ENCODE measurements around the gene COL26A1.
"Not testable (repeated sequence)": the region's sequence is repeated elsewhere in the genome, so short reads cannot be mapped to it uniquely, and the experiment has no call there.

The COL26A1 gene

DNA sequence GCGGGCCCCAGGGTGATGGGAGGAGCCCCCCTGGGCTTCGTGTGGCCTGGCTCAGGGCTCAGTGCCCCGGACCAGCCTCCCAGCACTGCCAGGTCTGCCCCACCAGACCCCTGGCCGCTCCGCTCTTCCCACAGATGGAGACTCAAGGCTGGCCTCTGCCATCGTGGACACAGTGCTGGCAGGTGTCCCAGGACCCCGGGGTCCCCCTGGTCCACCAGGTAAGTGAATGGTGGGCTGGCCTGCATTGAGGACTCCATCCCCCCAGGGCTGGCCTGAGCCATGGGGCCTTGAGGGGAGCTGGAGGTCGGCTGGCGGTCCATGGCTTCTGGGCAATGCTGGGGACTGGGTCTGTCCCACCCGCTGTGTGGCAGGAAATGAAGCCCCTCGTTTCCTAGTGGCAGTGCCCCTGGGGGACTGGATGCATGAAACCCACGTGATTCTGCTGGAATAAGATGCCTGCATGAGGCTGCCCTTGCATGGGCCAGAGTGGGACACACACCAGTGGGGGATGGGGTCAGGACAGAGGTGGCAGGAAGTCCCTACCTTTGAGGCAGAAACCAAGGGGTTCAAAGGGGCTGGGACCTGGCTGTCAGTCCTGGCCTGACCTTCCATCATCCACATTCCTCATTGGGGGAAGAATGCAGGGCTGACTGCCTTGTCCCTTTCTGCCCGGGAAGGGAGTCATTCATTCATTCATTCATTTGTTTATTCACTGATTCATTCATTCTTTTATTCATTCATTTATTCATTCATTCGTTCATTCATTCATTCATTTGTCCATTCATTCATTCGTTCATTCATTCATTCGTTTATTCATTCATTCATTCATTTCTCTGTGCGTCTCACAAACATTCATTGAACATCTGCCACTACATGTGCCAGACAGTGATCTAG is 184.6 kb downstream of the COL26A1 start:
- in situ Hi-C loops (cut with MboI; ENCODE audit: low sequenced_read_pairs): no loop called here

DNA sequence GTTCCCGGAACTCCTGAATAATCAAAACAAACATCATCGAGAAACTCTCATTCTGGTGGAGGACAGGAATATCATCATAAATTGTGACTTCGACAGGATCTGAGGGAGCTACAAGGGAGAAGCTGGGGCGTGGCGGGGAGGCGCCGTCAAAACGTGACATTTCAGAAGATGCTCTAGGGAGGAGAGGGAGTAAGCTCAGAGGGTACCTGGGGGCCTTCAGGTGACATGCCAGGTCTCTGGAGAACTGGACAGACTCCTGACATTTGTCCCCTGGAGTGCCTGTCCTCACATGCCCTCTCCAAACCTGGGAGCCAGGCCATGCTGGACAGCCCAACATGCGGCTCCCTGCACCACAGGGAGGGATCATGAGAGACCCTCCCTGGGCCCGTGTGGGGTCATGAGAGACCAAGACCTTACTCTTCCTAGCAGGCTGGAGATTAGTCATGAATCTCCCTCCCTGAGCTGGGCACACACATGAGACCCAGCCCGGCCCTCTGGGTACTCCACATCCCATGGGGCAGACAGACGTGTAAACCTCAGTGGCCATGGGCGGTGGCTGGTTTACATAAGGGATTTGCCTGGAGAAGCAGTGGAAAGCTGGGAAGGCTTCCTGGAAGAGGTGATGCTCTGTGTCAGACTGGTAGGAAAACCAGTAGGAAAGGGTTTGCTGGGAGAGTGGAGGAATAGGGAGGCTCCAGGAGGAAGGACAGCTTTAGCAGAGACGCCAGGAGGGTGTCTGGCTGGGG is 185.4 kb downstream of the COL26A1 start:
- in situ Hi-C loops (cut with MboI; ENCODE audit: low sequenced_read_pairs): no loop called here

DNA sequence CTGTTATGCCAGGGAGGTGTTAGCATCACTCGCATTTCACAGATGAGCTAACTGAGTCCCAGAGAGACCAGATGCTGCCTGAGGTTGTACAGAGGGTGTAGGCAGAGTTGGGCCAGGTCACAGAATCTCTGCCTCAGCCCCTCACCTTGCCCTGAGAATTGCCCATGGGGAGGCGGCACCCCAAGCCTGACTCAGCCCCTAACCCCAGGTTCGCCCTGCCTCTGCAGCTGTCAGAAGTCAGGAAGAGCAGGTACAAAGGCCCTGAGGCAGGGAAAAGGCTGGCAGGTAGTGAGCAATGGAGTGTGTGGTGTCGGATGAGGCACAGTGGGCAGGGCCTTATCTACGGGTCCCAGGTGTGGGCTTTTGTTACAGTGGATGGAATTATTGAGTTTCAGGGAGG is 187.1 kb downstream of the COL26A1 start:
- in situ Hi-C loops (cut with MboI; ENCODE audit: low sequenced_read_pairs): no loop called here

DNA sequence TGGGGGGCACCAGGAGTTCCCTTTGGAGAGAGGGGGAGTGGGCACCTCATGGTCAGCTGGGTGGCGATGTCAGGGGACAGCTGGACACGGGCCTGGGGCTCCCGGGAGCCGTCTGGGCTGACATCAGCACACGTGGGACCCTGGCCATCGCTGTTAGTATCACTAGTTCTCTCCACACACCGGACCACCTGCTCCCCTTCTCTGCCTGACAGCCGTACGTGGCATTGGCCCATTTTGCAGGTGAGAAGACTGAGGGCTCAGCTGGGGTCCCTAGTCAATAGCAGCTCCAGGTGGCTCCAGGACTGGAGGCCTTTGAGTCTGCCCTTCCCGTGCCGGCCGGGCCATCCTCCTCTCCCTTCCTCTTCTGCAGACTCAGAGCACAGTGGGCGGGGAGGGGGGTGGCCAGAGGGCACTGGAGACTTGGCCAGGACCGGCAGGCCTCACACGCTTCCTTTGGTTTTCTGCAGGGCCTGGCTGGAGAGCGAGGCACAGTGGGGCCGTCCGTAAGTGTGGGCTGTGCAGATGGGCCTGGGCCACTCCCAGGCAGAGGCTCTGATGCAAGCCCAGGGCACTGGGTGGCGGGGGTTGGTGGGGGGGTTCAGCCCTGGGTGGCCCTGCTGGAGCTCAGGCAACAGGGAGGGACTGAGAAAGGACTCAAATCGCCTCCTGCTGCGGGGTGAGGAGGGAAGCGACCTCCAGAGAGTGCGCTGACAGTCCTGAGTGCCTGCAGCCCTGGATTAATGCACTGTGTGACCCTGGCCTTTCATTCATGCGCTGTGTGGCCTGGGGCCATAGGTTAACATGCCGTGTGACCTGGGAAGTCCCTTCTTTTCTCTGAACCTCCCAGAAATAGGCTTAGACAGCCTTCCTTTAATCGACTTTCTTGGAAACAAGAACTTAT is 188.2 kb downstream of the COL26A1 start:
- in situ Hi-C loops (cut with MboI; ENCODE audit: low sequenced_read_pairs): no loop called here

DNA sequence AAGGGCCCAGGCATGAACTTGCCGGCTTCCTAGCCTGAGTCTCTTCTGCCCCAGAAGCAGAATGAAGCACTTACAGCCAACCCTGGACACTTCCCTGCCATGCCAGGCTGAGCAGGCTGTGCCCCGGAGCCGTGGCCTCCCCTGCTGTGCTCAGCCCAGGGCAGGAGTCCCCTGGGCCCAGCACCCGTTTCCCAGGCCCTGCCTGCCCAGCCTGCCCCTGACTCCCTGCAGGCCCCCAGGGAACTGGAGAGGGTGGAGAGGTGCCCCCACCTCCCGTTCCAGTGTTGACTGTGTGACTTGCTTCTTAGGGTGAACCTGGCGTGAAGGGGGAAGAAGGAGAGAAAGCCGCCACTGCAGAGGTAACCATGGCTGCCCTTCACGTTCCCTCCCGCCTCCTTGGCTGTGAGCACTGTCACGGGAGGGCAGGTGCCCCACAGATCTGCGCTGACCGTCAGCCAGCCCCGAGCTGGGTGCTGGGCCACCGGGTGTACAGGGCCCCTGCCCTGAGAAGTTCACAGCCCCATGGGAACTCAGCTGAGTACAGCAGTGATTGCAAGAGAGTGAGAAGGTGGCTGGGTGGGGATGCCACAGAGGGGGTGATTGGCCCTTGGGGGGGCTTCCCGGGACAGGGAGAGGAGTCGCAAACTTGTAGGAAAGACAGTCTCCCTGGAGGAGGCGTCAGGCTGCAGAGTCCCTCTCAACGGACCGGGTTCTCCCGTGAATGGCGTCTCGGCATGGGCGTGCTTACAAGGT is 190.5 kb downstream of the COL26A1 start:
- in situ Hi-C loops (cut with MboI; ENCODE audit: low sequenced_read_pairs): no loop called here

DNA sequence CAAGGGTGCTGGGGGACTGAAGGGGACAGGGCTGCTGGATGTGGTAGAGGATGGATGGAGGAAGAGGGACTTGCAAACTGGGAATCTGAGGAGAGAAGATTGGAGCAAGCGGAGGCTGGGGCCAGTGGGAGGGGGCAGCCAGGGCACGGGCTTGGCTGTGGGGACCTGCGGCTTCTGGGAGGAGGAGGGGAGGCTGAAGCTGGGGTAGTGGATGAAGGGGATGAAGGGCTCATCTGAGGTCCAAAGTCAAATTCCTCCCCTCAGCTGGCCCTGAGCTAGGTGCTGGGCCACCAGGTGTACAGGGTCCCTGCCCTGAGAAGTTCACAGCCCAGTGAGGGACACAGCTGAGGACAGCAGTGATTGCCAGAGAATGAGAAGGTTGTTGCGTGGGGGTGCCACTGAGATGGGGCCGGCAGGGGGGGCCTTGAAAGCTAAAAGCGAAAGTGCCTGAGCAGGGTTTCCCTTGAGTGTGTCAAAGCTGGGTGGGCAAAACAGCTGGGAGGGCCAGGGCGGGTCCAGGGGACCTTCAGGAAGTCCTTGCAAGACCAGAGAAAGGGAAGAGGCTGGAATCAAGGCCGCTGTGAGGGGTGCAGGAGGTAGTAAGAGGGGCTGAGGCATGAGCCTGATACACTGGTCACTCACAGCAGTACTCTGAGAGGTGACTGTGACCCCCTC is 191.2 kb downstream of the COL26A1 start:
- in situ Hi-C loops (cut with MboI; ENCODE audit: low sequenced_read_pairs): no loop called here

DNA sequence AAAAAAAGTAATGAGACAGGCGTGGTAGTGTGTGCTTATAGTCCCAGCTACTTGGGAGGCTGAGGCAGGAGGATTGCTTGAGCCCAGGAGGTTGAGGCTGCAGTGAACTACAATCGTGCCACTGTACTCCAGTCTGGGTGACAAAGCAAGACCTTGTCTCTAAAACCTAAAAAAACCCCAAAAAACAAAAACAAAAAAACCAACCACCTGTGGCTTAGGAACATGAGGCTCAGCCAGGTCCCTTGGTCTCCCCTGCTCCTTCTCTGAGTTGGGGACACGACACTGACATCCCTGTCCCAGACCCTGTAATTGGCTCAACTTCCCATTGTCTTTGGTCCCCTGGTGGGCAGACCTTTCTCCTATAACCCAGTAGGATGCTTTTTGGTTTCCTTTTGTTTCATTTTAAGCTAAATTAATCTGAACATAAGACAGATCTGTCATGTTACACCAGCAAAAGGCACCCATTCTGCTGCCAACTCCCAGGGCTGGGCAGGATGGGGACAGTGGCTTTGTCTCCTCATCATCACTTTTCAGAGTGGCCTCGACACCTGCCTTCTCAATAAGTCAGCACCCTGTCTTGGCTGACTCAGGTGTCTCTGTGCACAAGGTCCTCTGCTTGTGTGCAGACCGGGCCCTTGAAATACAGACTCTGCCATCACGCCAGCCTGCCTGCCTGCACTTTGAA is 192.1 kb downstream of the COL26A1 start:
- in situ Hi-C loops (cut with MboI; ENCODE audit: low sequenced_read_pairs): no loop called here

DNA sequence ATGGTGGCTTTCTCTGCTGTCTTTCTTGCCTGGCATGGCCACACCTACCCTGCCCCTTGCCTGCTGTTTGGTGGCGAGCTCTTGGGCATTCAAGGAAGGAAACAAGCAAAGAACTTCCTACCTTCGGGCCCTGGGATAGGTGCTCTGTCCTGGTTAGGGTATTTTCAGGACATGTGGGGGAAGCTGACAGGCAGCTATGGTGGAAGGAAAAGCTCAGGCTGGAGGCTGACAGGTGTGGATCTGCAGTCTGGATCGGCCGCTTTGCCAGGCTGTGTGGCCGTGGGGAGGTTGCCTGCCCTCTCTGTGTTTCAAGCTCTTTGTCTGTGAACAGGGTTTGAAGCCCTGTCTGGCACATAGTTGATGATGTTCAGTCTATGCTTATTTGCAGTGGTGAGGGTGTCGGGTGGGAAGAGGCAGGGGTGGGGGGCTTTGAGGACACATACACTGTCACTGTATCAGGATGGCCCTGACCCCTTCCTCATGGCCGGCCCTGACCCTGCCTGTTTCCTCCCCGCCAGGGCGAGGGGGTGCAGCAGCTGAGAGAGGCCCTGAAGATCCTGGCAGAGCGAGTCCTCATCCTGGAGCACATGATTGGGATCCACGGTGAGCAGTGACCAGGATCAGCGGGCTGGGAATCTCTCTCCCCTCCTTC is 192.7 kb downstream of the COL26A1 start:
- in situ Hi-C loops (cut with MboI; ENCODE audit: low sequenced_read_pairs): no loop called here

DNA sequence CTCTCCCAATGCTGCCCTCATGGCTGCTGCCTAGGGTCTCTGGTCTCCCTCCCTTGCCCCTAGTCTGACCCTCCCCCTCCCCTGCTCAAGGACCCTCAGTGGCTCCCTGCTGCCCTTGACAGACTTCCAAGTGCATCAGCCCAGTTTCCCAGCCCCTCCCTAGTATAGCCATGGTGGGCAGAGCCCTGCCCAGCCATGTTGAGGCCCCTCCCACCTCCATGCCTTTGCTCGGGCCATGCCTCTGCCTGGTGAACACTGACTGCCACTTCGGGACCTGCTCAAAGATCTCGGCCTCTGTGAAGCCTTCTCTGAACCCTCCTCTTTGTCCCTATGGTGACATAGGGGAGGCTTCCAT is 193.2 kb downstream of the COL26A1 start:
- in situ Hi-C loops (cut with MboI; ENCODE audit: low sequenced_read_pairs): no loop called here

DNA sequence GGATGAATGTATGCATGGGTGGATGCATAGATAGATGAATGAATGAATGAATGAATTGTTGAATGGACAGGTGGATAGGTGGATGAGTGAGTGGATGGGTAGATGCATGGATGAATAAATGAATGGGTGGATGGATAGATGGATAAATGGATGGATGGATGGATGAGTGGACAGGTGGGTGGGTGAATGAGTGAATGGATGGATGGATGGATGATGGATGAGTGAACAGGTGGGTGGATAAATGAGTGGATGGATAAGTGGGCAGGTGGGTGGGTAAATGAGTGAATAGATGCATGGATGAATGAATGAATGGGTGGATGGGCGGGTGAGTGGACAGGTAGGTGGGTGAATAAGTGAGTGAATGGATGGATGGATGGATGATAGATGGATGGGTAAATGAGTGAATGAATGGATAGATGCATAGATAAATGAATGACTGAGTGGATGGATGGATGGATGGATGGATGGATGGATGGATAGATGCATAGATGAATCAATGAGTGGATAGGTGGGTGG is 193.8 kb downstream of the COL26A1 start:
- in situ Hi-C loops (cut with MboI; ENCODE audit: low sequenced_read_pairs): no loop called here

DNA sequence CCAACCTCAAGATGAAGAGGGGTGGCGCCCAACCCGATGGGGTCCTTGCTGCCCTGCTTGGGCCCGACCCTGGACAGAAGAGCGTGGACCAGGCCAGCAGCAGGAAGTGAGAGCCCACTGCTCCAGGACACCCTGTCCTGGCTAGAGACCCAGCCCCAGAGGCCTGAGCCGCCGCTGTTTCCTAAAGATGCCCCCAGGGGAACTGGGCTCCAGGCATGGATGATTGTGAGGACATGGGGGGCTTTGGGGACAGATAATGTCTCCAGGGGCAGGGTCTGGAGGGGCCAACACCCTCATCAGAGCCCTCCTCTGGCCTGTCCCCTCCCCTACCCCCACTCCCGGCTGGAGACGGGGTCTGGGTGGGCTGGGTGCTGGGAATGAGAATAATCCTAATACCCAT is 194.7 kb downstream of the COL26A1 start:
- in situ Hi-C loops (cut with MboI; ENCODE audit: low sequenced_read_pairs): no loop called here

DNA sequence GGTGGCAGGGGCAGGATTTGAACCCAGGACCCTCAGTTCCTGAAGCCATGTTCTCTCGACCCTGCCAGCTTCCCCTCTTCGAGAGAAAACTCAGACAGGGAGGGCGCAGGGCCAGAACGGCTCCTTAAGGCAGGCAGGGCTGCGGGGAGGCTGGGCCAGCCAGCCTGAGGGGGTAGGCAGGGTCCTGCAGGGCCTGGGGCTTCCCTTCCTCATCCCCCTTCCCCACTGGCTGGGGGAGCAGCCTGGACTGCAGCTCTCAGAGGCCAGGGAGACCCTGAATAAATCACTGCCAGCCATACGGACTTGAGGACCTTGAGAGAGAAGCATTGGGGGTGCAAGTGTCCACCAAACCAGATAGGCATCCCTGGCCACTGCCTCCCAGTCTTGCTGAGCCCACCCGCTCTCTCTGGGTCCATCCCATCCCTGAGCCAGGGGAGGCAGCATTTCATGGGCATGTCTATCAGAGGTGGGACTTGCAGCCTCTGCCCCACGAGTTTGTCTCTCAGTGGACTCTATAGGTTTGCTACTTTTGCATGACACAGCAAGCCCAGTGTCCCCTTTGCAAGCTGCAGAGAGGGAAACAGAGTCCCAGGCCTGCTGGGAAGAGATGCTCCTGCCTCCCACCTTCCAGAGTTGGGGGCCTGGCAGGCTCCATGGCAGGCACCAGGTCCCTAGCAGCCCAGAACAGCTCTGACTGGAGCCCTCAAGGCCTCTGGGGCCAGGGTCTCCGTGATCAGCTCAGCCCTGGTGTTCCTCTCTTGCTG is 195.5 kb downstream of the COL26A1 start:
- in situ Hi-C loops (cut with MboI; ENCODE audit: low sequenced_read_pairs): no loop called here

DNA sequence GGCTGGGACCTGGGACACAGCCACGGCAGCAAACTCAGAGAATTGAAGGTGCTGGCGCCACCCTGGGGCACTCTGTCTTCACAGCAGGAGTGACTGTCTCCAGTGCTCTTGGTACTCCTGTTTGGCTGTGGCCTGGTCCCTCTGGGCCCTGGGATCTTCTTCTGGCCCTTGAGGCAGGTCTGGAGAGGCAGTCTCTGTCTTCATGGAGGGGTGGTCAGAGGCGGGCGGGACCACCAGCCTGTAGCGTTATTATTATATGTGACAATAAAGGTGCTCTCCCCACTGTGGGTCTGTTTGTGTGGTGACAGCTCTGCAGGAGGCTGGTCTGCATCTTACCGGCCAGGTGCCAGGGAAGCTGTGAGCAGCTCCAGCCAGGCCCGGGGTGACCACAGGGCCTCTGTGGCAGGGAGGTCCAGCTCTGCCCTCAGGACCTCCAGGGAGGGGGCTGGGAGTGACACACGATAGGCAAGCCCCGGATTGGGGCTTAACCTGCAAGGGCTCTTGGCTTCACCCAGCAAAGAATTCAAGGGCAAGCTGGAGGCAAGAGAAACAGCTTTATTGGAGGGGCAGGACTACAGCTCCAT is 196.2 kb downstream of the COL26A1 start:
- in situ Hi-C loops (cut with MboI; ENCODE audit: low sequenced_read_pairs): no loop called here

DNA sequence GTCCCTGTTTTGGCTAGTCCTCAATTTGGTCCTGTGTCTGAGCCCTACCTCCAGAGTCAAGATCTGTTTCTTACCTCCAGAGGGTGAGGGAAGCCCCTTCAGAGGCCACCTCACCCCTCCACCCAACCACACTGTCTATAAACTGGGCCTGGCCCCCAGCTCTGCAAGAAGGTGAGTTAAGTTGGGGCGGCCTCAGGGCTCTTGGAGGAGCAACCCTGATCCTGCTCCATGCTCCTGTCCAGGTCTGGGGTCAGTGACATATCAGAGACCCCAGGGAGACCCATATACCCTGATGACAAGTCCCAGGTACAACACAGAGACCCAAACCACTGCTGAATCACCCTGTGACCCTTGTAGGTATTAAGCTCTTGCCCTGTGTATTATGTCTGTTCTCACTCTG is 196.9 kb downstream of the COL26A1 start:
- in situ Hi-C loops (cut with MboI; ENCODE audit: low sequenced_read_pairs): no loop called here

DNA sequence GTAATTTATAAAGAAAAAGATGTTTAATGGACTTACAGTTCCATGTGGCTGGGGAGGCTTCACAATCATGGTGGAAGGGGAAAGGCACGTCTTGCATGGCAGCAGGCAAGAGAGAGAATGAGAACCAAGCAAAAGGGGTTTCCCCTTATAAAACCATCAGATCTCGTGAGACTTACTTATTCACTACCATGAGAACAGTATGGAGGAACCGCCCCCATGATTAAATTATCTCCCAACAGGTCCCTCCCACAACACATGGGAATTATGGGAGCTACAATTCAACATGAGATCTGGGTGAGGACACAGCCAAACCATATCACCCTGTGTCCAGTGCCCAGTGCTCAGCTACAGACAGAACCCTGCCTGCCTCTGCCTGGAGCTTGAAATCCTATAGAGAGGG is 197.3 kb downstream of the COL26A1 start:
- in situ Hi-C loops (cut with MboI; ENCODE audit: low sequenced_read_pairs): not testable (repeated sequence)

DNA sequence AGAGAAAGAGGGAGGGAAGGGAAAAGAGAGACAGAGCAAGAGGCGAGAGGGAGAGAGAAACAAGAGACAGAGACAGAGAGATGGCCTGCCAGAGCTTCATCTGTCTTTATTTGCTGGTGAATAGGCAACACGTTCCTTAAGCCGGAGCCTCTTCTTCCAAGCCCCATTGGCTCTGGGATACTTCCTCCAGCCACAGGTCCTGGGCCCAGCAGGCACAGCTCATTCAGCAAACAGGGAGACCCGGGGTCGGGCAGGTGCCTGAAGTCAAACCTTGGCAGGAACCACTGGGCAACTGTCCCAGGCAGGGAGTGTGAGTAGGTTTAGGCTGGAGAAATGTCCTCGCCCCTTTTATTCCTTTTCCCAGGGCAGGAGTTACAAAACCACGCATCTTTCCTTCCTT is 198.2 kb downstream of the COL26A1 start:
- in situ Hi-C loops (cut with MboI; ENCODE audit: low sequenced_read_pairs): no loop called here

DNA sequence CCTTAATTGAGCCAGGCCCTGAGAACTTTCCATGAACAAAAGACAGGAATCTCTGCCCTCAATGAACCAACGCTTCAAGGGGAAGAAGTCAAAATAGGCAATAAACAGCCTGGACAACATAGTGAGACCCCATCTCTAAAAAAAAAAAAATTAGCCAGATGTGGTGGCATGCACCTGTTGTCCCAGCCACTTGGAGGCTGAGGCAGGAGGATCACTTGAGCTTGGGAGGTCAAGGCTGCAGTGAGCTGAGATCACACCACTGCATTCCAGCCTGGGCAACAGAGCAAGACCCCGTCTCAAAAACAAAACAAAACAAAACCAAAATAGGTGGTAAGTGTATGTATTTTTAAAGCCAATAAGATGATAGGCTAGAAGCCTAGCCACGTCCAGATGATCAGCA is 198.6 kb downstream of the COL26A1 start:
- in situ Hi-C loops (cut with MboI; ENCODE audit: low sequenced_read_pairs): not testable (repeated sequence)
